Thymus (tissue), 11 donors: ENCODE results near the gene VCPKMT. TPM values are rescaled to one million over a fixed set of nuclear protein-coding genes. Genes with fewer than 3 reads are reported as not detected.

Experiments used
- DNase-seq, 9 donors: peaks; one replicate each; pipeline ENCODE4 v3.0.0-alpha.2; 2013; ENCODE audit warnings: low spot score in 9 of 9, low read depth in 6 of 9, missing footprints in 1 of 9
- H3K27ac ChIP-seq, 2 donors: one replicate each; pipeline ENCODE4 v1.5.1; 2013; ENCODE audit warnings: control low read depth in 1 of 2, low read depth in 1 of 2, low read length in 1 of 2, mild to moderate bottlenecking in 1 of 2, moderate library complexity in 1 of 2
- H3K27me3 ChIP-seq, 2 donors: one replicate each; pipeline ENCODE4 v1.5.1; 2013; ENCODE audit warnings: low read length in 1 of 2; ENCODE audit not compliant: control insufficient read depth in 2 of 2, insufficient read depth in 1 of 2
- H3K36me3 ChIP-seq, 2 donors: one replicate each; pipeline ENCODE4 v1.5.1; 2013; ENCODE audit warnings: low read length in 1 of 2, mild to moderate bottlenecking in 1 of 2, moderate library complexity in 1 of 2; ENCODE audit not compliant: control insufficient read depth in 2 of 2, insufficient read depth in 2 of 2
- H3K4me1 ChIP-seq, 2 donors: one replicate each; pipeline ENCODE4 v1.5.1; 2013; ENCODE audit warnings: low read length in 2 of 2; ENCODE audit not compliant: control insufficient read depth in 2 of 2, insufficient read depth in 2 of 2
- H3K4me3 ChIP-seq, 2 donors: one replicate each; pipeline ENCODE4 v1.5.1; 2013; ENCODE audit warnings: low read length in 2 of 2, control low read depth in 1 of 2, mild to moderate bottlenecking in 1 of 2
- H3K9me3 ChIP-seq, 2 donors: one replicate each; pipeline ENCODE4 v1.5.1; 2013; ENCODE audit warnings: low read length in 1 of 2, mild to moderate bottlenecking in 1 of 2; ENCODE audit not compliant: control insufficient read depth in 2 of 2, insufficient read depth in 1 of 2
- WGBS: extraction: QIAGEN DNeasy Blood & Tissue Kit; methylation state at CpG from one replicate; pipeline ENCODE4 v1.1.7; 2013; 5-methylcytosine and 5-hydroxymethylcytosine counted together
- polyA plus RNA-seq: library from polyadenylated mRNA; stranded (reverse); fragments of 200-250 nt; gene quantifications from one replicate; pipeline ENCODE4 v1.2.3, GENCODE V29; 2013
- total RNA-seq: library from RNA; stranded (reverse); fragments of 120-200 nt; gene quantifications from one replicate; pipeline ENCODE4 v1.2.4, GENCODE V29; 2013
- donor health status: healthy.

The VCPKMT gene
- total and polyA plus RNA-seq, 2 donors, result 10.5 to 48.3 TPM

GRCh38 chr14:50064993-50065392 lies 51.4 kb downstream of the VCPKMT start:
- no peaks in the 10 kb centered on the region for H3K36me3 ChIP-seq
- 19% methylated on average over 4 of the region's 4 CpGs for WGBS
- H3K9me3 ChIP-seq, result no peaks in the 10 kb centered on the region
- H3K27ac ChIP-seq, result peak overlapping the region; percentile 19 to 97
- H3K4me1 ChIP-seq, result peaks cover 62 to 75% of the 10 kb centered on the region in 2 donors
- DNase-seq, result peak in 2 of 9 donors; percentile 51 to 76
- no peak overlapping the region for H3K4me3 ChIP-seq
- no peaks in the 10 kb centered on the region for H3K27me3 ChIP-seq

GRCh38 chr14:50063876-50064420 lies 52.4 kb downstream of the VCPKMT start:
- Histone ChIP-seq H3K27me3 (no peaks in the 10 kb centered on the region), H3K27ac (peak overlapping the region; percentile 36 to 97), H3K36me3 (no peaks in the 10 kb centered on the region), H3K4me3 (no peak overlapping the region), H3K9me3 (no peaks in the 10 kb centered on the region), H3K4me1 (peaks cover 62 to 79% of the 10 kb centered on the region in 2 donors)
- DNase-seq, result no peak
- WGBS, result 99% methylated on average over 9 of the region's 9 CpGs

- H3K9me3 ChIP-seq, result no peaks in the 10 kb centered on the region
- H3K27ac ChIP-seq, result peak overlapping the region; percentile 97 to 99
- no peaks in the 10 kb centered on the region for H3K36me3 ChIP-seq
- H3K4me1 ChIP-seq, result peaks cover 62 to 78% of the 10 kb centered on the region in 2 donors
- peak overlapping the region; percentile 14 to 17 for H3K4me3 ChIP-seq
- no peaks in the 10 kb centered on the region for H3K27me3 ChIP-seq
- DNase-seq, result peak in 5 of 9 donors; percentile 82 to 95 (median 86)
- 49% methylated on average over 7 of the region's 7 CpGs for WGBS
These were observed 53.8 kb downstream of the VCPKMT start for GRCh38 chr14:50062438-50063085.

GRCh38 chr14:50061664-50062437 lies 54.5 kb downstream of the VCPKMT start:
- peak in 5 of 9 donors; percentile 65 to 87 (median 72) for DNase-seq

GRCh38 chr14:50060871-50061663 lies 55.3 kb downstream of the VCPKMT start:
- peaks cover 52 to 65% of the 10 kb centered on the region in 2 donors for H3K4me1 ChIP-seq
- H3K27me3 ChIP-seq, result no peaks in the 10 kb centered on the region
- peak in 2 of 9 donors; percentile 37 to 70 for DNase-seq
- H3K36me3 ChIP-seq, result no peaks in the 10 kb centered on the region
- H3K4me3 ChIP-seq, result peak overlapping the region in 1 of 2 donors; percentile 17
- H3K27ac ChIP-seq, result peak overlapping the region; percentile 97 to 99
- no peaks in the 10 kb centered on the region for H3K9me3 ChIP-seq
- WGBS, result 31% methylated on average over 12 of the region's 12 CpGs

More at GRCh38 chr14:50061664-50062437, 54.5 kb downstream of the VCPKMT start:
- Histone ChIP-seq H3K4me3 (peak overlapping the region; percentile 14 to 17), H3K9me3 (no peaks in the 10 kb centered on the region), H3K27ac (peak overlapping the region; percentile 97 to 99), H3K4me1 (peaks cover 56 to 73% of the 10 kb centered on the region in 2 donors), H3K36me3 (no peaks in the 10 kb centered on the region), H3K27me3 (no peaks in the 10 kb centered on the region)
- 35% methylated on average over 11 of the region's 11 CpGs for WGBS

GRCh38 chr14:50059763-50060616 lies 56.4 kb downstream of the VCPKMT start:
- H3K27ac ChIP-seq, result peak overlapping the region; percentile 76 to 97
- no peak overlapping the region for H3K4me3 ChIP-seq
- H3K36me3 ChIP-seq, result no peaks in the 10 kb centered on the region
- no peak for DNase-seq
- no peaks in the 10 kb centered on the region for H3K27me3 ChIP-seq
- H3K4me1 ChIP-seq, result peaks cover 42 to 54% of the 10 kb centered on the region in 2 donors
- H3K9me3 ChIP-seq, result no peaks in the 10 kb centered on the region
- WGBS, result 87% methylated on average over 13 of the region's 13 CpGs
